ENCODE results near the gene RFPL1.
"Not testable (repeated sequence)": the region's sequence is repeated elsewhere in the genome, so short reads cannot be mapped to it uniquely, and the experiment has no call there.

Gene RFPL1

DNA sequence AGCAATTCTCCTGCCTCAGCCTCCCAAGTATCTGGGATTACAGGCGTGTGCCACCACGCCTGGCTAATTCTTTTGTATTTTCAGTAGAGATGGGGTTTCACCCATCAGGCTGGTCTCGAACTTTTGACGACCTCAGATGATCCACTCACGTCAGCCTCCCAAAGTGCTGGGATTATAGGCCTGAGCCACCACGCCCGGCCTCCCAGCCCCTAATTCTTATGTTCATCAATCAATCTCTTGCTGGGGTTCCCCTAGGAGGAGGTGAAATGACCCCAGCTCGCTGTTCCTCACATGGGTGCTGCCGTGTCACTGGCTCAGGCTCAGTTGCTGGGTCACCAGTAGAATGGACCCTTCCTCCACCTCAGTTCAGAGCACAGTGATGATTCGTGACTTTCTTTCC, at the start of gene RFPL1:
TSS of gene RFPL1 (plus strand) at position 301 of the 400 bp plus-strand sequence.
- not testable (repeated sequence) for DNase-seq

DNA sequence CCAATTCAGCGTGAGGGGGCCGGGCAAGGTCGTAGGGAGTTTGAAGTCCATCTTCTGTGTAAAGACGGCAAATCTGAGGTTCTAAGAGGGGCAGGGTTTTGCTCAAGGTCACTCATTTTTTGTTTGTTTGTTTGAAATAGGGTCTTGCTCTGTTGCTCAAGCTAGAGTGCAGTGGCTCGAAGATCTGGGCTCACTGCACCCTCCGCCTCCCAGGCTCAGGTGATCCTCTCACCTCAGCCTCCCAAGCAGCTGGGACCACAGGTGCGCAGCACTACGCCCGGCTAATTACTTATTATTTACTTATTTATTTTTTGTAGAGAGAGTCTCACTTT, 49.7 kb upstream of the RFPL1 start:
- DNase-seq: no peak

DNA sequence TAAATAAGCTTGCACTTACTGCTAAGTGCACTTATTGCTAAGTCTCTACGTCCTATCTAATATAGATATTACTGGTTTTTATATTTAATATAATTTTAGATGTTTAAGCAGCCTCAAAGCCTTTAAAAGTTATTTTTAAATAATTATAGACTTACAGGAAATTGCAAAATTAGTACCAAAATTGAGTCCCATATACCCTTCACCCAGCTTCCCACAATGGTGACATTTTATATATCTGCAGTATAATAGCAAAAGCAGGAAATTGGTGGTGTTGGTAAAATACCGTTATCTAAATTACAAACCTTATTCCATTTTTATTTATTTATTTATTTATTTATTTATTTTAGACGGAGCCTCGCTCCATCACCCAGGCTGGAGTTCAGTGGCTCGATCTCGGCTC, 48.1 kb upstream of the RFPL1 start:
- DNase-seq: no peak

DNA sequence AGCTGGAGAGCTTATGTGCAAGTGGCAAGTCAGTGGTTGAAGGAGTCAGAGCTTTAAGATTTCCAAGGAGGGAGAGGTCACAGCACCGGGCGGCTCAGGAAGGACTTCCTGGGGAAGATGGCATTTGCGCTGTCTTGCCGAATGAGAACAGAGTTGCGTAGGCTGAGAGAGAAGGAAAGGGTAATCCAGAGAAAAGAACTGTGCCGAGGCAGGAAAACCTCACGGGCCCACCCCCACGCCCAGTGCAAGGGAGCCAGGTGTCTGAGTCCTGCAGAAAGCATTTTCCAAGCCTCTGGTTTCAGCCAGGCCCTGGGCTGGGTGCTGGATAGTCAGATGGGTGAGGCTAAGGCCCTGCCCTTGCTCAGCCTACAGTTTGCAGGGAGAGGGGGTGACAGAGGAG, 46.8 kb upstream of the RFPL1 start:
- DNase-seq: no peak

DNA sequence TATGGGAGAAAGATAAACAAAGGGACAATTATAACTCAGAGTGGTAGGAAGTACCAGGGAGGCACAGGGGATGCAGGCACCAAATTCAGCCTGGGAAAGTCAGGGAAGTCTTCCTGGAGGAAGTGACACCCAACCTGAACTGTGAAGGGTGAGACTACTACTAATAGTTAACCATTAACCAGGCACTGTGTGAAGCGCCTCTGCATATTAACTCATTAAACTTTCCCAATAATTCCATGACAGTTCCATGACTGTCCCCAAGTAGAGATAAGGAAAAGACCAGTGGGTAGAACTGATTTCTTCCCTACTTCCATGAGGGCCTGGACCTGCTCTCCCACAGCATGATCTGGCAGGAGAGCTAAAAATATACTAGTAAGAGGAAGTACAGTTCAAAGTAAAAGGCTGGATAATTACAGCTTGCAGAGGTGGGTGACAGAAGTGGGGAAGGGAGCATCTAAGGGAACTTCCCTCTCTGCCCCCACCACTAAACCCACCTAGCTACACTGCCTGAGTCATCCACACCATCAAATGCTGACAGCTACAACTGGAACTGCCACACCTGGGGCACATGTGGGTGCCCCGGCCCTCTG, 45.3 kb upstream of the RFPL1 start:
- no peak for DNase-seq

DNA sequence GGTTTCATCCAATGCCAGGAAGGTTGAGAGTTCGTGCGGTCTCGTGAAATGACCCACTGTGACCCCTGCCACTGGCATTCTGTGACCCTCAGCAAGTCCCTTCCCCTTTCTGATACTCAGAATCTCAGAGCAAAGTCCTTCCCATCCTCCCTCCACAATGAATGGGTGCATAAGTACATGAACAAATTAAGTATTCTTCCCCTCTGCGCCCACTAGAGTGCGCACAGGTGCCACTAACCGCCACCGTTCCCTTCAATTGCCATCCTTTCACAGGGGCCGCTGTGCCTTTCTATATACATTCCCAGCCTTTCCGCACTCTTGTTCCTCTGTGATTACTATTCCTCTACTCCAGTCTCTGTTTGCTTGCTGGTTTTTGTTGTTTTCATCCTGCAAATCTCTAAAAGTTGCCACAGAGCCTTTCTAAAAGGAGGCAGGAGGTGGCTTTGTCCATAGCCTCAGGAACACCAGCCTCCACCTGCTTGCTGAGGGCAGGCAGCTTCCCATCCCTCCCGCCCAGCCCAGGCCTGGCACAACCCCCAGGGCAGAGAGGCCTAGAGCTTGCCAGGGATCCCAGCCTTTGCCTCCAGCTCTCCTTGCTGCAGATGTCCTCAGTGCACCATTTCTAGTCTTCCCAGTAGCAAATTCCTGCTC, 43.3 kb upstream of the RFPL1 start:
- DNase-seq: peak; percentile 51

DNA sequence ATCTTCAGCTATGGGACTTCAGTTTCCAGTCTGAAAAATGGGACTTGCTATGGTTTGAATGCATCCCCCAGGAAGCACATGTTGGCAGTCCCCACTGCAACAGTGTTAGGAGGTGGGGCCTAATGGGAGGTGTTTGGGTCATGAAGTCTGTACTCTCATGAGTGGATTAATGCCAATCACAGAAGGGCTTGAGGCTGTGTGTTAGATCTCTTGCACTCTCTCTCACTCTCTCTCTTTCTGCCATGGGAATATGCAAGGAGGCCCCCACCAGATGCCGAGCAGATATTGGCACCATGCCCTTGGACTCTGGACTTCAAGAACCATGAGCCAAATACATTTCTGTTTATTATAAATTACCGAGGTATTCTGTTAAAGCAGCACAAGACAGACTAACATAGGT, 42.3 kb upstream of the RFPL1 start:
- DNase-seq: no peak

DNA sequence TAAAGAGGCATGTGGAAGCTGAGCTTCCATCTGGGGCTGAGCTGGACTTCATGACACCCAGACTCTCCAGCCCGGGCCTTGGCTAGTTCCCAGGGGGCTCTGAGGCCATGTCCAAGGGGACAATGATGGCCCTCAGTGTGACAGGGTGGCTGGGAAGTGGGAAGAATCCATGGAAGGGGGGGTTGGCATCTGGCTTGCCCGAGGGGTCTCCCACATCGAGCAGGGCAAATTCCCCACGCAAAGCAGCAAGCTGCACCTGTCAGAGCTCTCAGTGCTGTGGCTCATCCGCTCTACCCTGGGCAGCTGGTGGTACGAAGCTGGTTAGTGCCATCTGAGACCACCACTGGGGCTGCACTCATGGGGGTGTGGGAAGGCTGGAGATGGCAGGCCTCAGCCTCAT, 40.6 kb upstream of the RFPL1 start:
- no peak for DNase-seq

DNA sequence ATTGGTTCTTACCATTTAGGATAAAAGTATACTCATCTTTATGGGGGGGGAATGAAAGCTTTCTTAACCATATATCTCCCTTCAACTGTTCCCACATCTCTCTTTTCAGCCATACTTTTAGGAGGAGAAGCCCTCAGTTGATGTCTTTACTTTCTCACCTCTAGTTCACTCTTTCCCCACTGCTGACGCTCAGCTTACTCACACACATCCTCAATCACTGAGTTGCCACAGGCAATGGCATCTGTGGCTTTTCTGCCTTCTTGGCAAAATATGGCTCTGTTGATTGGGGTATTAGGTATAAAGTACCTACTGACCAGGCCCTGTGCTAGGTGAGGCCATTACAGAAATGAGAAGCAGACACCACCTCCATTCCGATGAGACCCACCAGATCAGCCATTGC, 37.8 kb upstream of the RFPL1 start:
- no peak for DNase-seq

DNA sequence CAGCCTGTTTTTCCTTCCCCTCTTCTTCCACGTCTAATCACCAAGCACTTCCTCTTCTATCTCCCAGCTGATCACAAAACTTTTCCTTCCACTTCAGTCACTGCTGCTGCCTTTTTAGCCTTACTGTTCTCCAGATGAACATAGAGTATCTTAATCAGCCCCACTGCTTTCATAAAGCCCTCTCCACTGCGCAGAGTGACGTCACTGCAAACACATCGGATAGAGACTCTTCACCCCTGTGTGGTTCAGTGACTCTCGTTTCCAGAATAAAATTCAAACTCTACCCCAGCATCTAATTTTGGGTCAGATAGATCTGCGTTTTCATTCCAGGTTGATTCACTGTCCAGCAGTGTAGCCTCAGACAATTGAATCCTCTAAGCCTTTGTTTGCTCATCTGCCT, 36.8 kb upstream of the RFPL1 start:
- not testable (repeated sequence) for DNase-seq

DNA sequence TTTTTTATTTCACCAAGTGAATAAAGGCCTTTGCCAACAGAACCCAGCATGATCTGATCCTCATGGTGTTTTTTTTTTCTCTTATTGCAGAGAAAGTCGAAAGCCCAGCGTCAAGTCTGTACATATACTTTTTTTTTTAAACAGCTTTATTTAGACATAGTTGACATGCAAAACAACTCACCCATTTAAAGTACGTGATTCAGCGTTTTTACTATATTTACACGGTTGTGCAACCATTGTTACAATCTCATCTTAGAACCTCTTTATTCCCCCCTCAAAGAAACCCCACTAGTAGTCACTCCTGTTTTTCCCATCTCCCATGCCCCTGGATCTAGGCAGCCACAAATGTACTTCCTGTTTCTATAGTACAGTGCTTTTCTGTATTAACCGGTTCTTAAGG, 29.4 kb upstream of the RFPL1 start:
- DNase-seq: no peak

DNA sequence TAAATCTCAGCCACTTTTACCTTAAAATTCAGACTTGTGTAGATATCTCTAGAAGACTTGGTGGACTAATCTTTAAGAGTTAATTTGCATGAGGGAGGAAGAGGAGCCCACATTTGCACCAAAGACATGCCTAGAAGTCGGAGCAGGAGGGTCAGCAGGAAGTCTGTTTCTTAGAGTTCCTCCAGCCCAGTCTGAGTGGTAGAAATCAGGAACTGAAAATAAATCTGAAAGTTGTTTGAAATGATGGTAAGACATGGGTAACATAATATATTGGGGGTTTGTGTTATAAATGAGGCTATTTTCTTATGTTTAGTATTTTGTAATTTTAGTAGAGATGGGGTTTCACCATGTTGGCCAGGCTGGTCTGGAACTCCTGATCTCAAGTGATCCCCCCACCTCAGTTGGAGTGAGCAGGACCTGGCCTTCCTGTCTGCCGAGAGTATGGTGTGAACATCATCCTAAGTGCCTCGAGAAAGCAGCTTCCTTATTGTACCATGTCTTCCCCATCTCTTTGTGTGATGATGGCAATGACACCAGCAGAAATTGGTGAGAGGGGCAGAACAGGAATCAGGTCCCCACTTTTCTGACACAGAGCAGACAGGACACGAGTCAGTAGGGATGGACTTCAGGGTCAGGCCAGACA, 26.7 kb upstream of the RFPL1 start:
- DNase-seq: not testable (repeated sequence)

DNA sequence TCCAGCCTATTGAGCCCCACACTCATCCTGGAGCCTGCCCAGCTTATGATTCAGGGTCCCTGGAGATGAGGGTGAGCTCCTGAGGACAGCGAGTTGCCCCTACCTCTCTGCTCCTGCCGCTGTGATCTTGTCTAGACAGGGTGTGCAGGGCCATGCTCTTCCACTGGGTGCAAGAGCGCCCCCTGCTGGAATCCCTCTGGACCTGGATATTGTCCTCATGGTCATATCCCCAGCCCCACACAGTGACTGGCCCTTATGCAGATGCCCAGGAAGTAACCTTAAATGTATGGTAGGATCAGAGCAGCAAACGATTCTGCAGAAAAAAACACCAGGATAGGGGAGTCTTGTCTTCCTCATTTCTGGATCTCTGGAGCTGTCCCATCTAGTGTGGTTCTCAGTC, 25.6 kb upstream of the RFPL1 start:
- DNase-seq: not testable (repeated sequence)

DNA sequence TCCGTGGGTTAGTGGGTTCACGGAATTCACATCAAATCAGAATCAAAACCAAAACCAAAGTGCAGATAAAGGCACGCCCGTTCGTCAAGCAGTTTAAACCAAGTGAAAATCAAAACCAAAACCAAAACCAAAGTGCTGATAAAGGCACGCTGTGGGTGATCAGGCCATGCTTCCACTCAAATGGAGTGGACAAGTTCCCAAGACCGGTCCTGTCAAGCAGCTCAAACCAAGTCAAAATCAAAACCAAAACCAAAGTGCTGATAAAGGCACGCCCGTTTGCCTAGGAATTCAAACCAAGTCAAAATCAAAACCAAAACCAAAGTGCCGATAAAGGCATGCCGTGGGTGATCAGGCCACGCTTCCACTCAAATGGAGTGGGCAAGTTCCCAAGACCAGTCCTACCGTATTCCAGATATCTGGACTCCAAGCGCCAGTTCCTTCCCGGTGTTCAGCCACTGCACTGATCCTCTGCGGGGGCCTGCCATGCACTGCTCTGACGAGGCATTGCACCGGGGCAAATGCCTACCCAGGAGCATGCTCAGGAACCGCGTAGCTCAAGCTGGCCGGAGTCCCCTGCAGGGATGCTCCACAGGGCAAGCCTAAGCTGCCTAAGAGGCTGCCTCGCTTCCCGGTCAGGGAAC, 23.3 kb upstream of the RFPL1 start:
- not testable (repeated sequence) for DNase-seq

DNA sequence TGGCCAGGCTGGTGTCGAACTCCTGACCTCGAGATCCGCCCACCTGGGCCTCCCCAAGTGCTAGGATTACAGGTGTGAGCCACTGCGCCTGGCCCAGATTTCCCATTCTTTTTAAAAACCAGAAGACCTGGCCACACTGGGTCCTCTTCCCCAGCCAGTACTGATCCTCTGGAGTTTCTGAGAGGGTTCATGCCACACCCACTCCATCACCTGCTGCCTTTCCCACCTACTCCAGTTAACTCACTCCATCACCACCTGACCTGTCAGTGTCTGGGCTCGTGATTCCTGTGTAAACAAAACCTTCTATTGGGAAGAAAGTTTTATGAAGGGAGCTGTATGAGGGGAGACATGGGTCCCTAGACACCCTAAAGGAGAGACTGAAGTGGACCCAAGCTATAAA, 19.7 kb upstream of the RFPL1 start:
- not testable (repeated sequence) for DNase-seq

DNA sequence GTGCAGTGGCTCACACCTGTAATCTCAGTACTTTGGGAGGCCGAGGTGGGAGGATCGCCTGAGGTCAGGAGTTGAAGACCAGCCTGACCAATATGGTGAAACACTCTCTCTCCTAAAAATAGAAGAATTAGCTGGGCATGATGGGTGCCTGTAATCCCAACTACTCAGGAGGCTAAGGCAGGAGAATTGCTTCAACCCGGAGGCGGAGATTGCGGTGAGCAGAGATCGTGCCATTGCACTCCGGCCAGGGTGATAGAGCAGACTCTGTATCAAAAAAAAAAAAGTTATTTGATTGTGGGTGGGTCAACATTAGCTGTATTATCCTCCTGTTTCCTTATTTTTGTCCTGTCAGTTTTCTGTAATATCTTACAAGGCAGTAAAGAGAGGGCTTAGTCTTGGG, 11.9 kb upstream of the RFPL1 start:
- DNase-seq: no peak

DNA sequence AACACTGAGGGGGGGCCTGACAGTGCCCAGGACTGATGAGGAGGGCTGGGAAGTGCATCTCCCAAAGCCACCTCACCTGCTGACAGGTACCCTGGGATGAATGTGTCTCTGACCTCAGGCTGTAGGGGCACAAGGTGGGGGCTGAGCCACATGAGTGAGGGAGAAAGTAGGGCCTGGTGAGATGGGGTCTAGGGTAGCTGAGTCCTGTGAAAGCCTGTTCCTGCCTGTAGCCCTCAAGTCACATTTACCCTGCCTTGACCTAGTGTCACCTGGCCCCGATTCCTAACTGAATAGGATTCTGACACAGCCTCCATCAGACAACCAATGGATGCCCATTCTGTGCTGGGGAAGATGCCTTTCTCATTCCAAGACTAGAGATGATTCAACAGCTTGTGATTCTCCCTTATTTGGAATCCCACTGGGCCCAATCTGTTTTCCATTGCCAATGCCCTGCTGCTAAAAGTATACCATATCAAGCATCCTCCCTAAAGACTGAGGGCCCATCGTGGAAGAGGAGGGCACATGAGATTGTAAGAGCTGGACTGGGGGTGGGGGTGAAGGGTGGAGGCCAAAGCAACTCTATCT, 11.1 kb upstream of the RFPL1 start:
- no peak for DNase-seq

DNA sequence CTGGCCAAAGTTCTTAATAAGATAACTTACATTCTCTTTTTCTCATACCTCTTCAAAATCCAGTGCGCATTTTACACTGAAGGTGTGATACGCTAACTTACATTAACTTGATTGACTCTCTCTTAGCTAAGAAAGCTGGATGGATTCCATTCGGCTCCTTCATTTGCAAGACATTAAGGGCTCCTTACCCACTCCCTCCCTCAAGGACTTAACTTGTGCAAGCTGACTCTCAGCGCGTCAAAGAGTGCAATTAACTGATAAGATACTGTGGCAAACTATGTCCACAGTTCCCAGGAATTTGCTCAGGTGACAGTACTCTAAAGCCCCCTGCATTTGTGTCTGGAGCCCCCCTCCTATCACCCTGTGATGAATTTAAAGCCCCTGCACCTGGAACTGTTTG, 6.4 kb upstream of the RFPL1 start:
- DNase-seq: no peak

DNA sequence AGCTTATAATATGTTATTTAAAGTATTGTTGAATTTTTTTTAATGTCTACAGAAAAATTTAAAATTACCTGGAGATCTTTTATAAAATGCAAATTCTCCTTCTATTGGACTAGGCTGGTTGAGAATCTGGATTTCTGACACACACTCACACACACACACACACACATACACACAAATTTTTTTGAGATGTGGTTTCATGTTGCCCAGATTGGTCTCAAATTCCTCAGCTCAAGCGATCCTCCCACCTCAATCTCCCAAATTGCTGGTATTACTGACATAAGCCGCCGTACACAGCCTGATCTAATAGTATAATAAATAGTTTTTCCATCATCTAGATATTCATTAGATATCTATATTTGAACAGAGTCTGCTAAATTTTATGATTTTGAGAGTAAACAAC, 4.5 kb upstream of the RFPL1 start:
- DNase-seq: no peak

DNA sequence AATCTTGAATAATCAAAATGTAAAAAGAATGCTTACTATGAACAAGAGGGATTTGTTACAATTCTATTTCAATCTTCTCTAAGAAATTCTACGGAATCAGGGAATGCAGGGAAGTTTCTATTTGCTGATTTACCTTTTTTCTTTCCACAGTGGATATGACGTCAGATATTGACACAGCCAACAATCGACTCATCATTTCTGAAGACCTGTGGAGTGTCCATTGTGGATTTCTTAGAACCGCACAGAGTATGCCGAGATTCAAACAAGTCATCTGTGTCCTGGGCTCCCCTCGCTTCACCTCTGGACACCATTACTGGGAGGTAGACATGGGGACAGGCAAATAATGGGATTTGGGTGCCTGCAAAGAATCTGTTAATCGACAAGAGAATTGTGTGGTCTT, 4.1 kb upstream of the RFPL1 start:
- no peak for DNase-seq

DNA sequence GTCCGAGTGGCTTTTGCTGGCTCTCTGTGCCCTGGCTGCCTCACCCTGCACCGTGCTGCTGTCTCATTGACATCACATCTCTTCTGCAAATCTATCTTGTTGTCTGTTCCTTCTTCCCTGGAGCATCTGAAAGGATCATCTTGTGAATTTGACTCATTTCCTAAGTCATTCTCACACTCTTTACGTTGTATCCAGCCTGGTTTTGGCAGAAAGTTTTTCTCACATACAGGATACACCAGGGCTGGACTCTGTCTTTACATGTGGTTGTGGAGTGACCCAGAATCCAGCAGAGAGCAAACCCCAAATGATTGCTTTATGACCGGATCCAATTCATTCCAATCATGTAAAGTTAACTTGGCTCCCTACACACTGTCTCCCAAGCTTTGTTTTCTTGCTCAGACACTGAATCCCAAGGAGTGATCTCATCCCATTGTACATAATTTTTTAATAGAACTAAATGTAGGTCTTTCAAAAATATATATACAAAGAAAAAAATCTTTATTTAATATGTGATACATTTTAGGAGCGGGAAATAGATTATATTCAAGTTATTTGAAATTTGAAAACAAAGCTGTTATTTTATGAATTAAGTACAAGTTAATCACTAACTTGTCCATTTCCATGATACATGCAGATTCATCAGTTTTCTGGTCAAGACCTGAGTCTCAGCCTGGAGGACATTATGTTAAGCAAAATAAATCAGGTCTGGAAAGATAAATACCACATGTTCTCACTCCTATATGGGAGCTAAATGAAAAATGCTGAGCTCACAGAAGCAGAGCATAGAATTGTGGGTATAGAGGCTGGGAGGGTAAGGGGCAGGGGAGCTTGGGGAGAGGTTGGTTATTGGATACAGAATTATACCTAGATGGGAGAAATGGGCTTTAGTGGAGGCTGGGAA, 2.9 kb upstream of the RFPL1 start:
- DNase-seq: no peak

DNA sequence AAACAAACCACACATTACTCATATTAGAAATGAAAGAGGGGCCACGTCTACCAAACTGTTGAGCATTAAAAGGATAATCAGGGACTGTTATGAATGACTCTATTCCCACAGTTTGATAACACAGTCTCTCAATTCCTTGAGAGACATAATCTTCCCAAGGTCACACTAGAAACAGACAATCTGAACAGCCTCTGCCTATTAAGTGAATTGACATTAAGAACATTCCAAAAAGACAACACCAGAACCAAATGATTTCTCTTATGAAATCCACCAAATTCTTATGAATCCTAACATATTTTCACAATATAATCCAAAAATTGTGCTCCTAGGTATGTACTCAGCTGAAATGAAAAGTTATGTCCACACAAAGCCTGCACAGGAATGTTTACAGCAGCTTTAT, 4.6 kb downstream of the RFPL1 start:
- DNase-seq: no peak

DNA sequence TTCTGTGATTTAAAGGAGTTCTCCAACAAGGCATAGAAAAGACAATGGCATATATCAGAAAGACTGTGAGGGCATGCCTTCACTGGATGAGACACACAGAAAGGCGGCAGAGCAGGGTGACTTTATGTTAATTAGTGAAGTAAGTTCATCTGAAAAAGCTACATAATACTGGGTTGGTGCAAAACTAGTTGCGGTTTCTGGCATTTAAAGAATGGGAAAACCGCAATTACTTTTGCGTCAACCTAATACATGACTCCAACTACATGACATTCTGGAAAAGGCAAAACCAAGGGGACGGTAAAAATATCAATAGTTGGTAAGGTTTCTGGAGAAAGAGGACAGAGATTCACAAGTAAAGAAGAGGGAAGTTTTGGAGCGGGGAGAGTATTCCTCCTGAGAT, 5.1 kb downstream of the RFPL1 start:
- DNase-seq: no peak

All from 8988T (cell line).